GM18505 (cell line): ENCODE results near the gene RB1.
"Not testable (repeated sequence)": the region's sequence is repeated elsewhere in the genome, so short reads cannot be mapped to it uniquely, and the experiment has no call there.

ENCODE experiments used
- ATAC-seq: cut with Tn5 transposase; IDR thresholded peaks from one replicate; pipeline ENCODE4 v1.9.1; 2021; ENCODE audit not compliant: unreplicated experiment
- POLR2A ChIP-seq: IDR thresholded peaks from 4 replicates; pipeline ENCODE4 v1.6.1; 2011; ENCODE audit warnings: borderline replicate concordance; ENCODE audit not compliant: insufficient read depth, insufficient read length; ENCODE audit errors: extremely low read depth

The RB1 gene

GRCh38 chr13:48446464-48446863 is 142.9 kb downstream of the RB1 start:
- TF ChIP-seq POLR2A, result no peak
- ATAC-seq, result no peak

- no peak for ATAC-seq
- TF ChIP-seq POLR2A, result no peak
Observed at GRCh38 chr13:48448285-48448958, 144.9 kb downstream of the RB1 start.

- ATAC-seq, result no peak
- no peak for TF ChIP-seq POLR2A
Observed at GRCh38 chr13:48448959-48449614, 145.5 kb downstream of the RB1 start.

GRCh38 chr13:48449656-48450055 is 146.1 kb downstream of the RB1 start:
- ATAC-seq, result no peak
- no peak for TF ChIP-seq POLR2A

- not testable (repeated sequence) for ATAC-seq
Observed at GRCh38 chr13:48451196-48451595, 147.6 kb downstream of the RB1 start.

- no peak for ATAC-seq
- no peak for TF ChIP-seq POLR2A
Observed at GRCh38 chr13:48456546-48456945, 153.0 kb downstream of the RB1 start.

GRCh38 chr13:48457578-48458242 is 154.2 kb downstream of the RB1 start:
- TF ChIP-seq POLR2A, result no peak
- no peak for ATAC-seq

- TF ChIP-seq POLR2A, result no peak
- ATAC-seq, result no peak
Observed at GRCh38 chr13:48475230-48475629, 171.7 kb downstream of the RB1 start.

GRCh38 chr13:48476215-48476614 is 172.7 kb downstream of the RB1 start:
- no peak for TF ChIP-seq POLR2A
- no peak for ATAC-seq

GRCh38 chr13:48476686-48477085 is 173.1 kb downstream of the RB1 start:
- no peak for ATAC-seq
- no peak for TF ChIP-seq POLR2A

- no peak for TF ChIP-seq POLR2A
- no peak for ATAC-seq
Observed at GRCh38 chr13:48477191-48477855, 173.8 kb downstream of the RB1 start.

- TF ChIP-seq POLR2A, result no peak
- ATAC-seq, result no peak
Observed at GRCh38 chr13:48478391-48478790, 174.8 kb downstream of the RB1 start.

GRCh38 chr13:48483575-48483974 is 180.0 kb downstream of the RB1 start:
- no peak for TF ChIP-seq POLR2A
- no peak for ATAC-seq
